ENCODE data around the gene ESYT3.

DNA sequence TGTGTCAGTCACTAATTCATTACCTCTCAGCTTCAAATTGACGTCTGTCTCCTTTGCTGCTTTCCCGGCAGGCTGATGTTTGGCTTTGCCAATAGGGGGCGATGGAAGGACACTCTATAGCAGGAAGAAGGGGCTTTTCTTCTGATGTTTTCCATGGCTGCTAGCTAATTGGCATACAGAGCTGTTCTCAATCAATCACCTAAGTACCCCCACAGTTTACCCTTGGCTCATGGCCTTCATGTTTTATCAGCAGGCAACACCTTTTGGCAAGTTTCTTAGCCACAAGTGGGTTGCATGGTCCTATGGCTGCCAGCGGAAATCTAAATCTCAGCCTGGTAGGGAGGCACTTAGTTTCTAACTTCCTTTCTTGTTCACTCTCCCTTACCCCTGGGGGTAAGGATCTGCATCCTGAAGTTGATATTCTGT, 45.0 kb downstream of the ESYT3 start:
- TF ChIP-seq YY1 (IDR thresholded peaks at IDR 0.05; ENCODE audit: insufficient read depth, insufficient read length), result no peak
- TF ChIP-seq ZNF274 (IDR thresholded peaks at IDR 0.05; ENCODE audit: low read depth, low read length), result no peak

All from NT2/D1 (cell line).